GM21526 (cell line): Measurements from ENCODE around the gene CASKIN1.
"Not testable (repeated sequence)": the region's sequence is repeated elsewhere in the genome, so short reads cannot be mapped to it uniquely, and the experiment has no call there.

Experiments used
- ATAC-seq: cut with Tn5 transposase; IDR thresholded peaks from one replicate; pipeline ENCODE4 v1.9.1; 2021; ENCODE audit warnings: moderate library complexity; ENCODE audit not compliant: unreplicated experiment, low FRiP score

CASKIN1 gene

DNA sequence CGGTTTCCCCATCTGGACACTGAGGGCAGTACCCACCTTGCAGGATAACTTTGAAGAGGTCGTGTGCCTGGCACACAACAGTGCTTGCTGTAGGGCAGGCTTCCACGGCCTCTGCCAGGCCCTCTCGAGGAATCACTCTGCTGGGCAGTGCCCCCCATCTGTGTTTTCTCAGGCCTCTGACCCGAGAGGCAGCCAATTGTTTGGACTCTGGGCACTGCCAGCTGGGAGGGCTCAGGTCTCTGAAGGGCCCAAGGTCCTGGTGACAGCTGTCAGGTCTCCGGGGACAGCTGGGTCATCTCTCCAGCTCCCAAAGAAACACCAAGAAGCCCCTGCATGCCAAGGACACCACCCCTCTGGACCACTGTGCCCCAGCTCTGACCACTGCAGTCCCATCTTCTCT is 49.0 kb downstream of the CASKIN1 start:
- ATAC-seq = no peak

DNA sequence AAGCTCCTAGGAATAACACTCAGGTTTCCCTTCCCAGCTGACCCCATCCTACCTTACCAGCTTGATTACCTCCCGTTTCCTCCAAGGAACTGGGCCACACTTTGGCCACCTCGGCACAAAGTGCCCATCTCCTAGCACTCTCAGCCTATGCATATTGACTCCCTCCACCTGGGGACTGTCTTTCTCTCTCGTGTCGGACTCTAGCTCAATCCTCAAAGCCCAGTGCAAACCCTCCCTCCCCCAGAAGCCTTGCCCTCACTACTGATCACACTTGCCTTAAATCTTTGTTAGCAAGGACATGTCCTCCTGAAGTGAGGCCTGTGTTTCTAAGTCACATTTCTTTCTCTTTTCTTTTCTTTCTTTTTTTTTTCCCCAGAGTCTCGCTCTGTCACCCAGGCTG is 50.6 kb downstream of the CASKIN1 start:
- no peak for ATAC-seq

DNA sequence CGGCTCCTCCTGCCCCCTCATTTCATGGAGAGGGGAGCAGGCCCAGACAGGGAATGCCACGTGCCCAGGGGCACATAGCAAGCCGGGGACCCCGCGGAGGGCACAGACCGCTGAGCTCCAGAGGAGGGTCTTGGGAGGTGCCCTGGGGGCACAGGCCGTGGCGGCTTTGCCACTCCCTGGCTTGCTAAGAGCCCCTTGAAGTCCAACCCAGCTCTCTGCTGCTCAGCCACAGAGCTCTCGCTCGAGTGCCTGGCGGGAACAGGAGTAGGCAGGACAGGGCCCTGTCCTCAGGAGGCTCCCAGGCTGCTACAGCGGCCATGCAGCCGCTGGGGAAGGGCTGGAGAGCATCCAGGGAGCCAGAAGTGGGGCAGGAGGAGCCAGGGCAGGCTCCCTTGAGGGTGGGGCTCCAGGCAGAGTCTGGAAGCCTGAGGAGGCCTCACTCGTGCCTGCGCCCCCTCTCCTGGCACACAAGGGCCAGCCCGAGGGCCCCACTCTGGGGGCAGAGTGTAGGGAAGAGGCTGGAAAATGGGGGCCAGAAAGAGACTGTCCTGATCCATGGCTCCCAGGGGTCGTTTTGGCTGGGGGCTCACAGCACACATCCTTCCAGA is 52.4 kb downstream of the CASKIN1 start:
- no peak for ATAC-seq

DNA sequence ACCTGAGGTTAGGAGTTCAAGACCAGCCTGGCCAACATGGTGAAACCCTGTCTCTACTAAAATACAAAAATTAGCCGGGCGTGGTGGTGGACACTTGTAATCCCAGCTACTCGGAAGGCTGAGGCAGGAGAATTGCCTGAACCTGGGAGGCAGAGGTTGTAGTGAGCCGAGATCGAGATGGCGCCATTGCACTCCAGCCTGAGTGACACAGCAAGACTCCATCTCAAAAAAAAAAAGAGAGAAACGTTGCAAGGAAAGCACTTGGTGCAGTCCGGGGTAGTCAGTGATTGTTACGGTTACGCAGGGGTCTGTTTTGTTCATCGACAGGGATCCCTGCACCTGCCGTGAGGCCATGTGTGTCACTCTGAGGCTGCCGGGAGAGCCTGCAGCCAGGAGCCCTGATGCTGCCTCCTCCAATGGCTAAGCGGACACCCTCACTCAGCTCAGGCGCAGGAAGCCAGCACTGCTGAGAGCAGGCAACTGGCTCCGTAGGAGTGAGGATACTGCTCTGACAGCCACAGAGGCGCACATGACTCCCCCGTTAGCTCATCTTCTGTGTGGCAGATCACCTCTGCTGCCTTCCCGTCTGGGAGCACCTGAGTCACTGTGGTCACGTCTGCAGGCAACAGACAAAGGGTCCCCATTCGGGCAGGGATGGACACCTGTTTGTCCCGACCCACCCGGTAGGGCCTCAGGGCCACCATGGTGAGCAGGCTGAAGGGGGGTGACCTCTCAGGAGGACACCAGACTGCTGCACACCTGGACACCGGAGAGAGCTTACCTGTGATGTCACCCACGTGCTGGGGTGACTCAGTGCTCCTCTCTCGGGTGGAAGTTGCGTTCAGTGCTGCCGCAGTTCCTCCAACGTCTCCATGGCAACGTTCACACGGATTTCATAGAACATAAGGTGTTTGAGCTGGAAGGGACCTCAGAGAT is 53.2 kb downstream of the CASKIN1 start:
- no peak for ATAC-seq

DNA sequence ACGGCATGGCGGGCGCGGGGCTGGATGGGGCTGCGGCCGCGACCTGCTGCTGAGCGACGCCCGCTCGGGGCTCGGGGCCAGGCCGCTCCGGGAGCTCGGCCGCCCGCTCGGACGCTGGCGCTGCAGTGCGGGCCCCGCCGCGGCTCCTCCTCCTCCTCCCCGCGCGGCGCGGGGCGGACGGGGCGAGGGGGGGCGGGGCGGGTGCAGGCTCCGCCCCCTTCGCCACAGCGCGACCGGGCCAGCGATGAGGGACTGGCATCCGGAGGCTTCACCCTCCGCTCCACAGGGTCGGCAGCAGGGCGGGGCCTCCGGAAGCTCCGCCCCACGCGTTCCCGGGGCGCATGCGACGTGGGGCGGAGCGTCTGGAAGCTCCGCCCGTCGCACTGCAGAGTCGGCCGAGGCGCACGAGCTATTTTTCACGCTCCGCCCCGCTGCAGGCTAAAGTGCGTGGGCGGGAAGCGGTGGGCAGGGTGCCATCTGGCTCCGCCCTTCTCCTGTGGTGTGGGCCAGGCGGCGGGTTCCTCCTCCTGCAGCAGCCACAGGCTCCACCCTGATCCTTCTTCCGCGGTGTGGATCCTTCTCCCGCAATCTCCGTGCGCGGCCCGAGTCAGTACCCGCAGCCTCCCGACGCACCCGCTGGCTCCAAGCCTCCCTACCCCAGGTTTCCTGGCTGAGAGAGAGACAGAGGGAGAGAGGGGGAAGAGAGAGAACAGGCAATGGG is 60.5 kb downstream of the CASKIN1 start, which contains the start of gene PKD1:
Gene PKD1 (minus strand): TSS at position 129 of the 721 bp plus-strand sequence. CDS start 209 bp downstream, outside the sequence.
- ATAC-seq = not testable (repeated sequence)

DNA sequence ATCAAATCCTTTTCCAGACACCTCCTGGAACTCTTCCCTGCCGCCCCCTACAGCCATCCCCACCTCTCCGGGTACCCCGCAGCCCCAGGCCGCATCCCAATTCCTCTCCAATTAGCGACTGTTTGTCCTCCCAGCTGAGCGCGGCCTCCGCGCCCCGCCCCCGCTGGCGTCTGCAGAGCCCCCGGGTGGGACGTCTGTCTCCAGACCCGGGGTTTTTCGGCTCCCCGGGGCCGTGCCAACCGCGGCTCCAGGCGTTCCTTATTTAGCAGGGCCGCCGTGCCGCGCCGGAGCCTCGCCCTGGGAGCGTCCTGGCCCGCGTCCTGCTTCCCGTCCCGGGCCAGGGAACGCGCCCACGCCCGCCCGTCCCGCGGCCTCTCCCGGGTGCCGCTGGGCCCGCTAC is 61.3 kb downstream of the CASKIN1 start:
- ATAC-seq = not testable (repeated sequence)

DNA sequence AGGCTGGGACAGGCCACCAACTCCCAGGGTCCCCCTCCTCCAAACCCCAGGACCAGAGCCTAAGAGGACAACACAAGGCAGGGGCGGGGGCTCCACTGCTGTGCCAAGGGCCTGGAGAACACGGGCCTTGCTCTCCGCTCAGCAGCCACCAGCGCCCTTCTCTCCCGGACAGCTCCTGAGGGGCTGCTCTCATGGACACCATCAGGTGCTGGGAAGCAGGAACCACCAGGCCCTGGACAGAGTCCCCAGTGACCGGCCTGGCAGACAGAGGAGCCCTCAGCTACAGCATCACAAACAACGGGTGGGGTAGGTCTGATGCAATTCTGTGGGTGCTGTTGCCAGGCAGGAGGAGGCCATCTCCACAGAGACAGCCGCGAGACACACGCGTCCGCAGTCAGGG is 62.6 kb downstream of the CASKIN1 start:
- ATAC-seq = not testable (repeated sequence)

DNA sequence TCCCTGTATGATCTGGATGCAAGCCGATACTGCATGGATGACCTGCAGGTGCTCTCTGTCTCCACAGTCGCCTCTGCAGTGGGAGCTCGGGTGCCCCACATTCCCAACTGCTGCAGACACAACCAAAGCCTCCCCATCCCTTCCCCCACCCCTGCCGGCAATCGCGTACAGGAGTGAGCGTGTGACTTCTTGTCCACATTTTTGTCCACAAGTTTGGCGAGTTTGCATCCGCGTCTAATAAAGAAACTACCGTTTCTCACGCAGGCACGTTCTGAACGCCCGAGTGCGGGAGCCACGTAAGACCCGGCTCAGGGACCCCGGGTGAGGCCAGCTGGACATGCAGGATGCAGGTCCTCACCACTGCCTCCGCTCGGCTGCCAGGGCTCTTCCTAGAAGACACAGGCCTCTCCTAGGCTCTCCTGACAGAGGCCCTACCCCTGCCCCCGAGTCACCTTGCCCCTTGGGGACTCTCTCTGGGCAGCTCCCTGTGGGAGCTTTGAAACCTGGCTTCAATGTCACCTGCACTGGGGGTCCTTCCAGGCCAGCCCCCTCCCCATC is 66.4 kb downstream of the CASKIN1 start:
- not testable (repeated sequence) for ATAC-seq

DNA sequence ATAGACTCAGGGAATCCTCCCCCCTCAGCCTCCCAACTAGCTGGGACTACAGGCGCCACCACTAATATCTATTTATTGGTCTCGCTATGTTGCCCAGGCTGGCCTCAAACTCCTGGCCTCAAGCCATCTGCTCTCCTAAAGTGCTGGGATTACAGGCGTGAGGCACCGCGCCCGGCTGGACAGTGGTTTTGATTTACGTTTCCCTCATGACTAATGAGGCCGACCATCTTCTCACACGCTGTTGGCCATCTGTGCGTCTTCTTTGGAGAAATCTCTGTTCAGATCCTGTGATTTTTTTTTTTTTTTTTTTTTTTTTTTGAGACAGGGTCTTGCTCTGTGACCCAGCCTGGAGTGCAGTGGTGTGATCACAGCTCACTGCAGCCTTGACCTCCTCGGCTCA is 67.2 kb downstream of the CASKIN1 start:
- not testable (repeated sequence) for ATAC-seq

DNA sequence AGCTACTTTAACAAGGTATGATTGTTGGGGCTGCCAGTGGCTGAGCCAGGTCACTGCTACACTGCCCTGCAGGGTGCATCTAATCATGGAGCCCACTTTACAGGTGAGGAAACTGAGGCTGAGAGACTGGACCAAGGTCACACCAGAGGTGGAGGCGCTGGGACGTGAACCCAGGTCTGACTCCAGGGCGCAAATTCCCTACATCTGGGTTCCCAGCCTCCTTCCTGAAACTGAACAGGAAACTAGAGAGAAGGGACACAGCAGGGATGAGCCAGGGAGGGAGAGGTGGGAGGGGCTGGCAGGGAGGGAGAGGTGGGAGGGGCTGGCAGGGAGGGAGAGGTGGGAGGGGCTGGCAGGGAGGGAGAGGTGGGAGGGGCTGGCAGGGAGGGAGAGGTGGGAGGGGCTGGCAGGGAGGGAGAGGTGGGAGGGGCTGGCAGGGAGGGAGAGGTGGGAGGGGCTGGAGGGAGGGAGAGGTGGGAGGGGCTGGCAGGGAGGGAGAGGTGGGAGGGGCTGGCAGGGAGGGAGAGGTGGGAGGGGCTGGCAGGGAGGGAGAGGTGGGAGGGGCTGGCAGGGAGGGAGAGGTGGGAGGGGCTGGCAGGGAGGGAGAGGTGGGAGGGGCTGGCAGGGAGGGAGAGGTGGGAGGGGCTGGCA is 68.7 kb downstream of the CASKIN1 start:
- not testable (repeated sequence) for ATAC-seq
